Measurements from ENCODE around the gene NCBP2.

Gene NCBP2

GRCh38 chr3:196942226-196942914 is at the start of gene NCBP2:
TSS of gene NCBP2 (minus strand) at chr3:196942528. CDS start at chr3:196942503, 25 bp downstream.
- peak; percentile 99 for DNase-seq

- DNase-seq, result no peak
These were observed 49.5 kb upstream of the NCBP2 start for GRCh38 chr3:196991581-196992460.

GRCh38 chr3:196990601-196991007 is 48.3 kb upstream of the NCBP2 start:
- DNase-seq, result no peak

- DNase-seq, result peak; percentile 55
These were observed 47.5 kb upstream of the NCBP2 start for GRCh38 chr3:196989721-196990262.

GRCh38 chr3:196988241-196989029 is 46.1 kb upstream of the NCBP2 start:
- DNase-seq, result no peak

GRCh38 chr3:196987022-196987421 is 44.7 kb upstream of the NCBP2 start:
- no peak for DNase-seq

- DNase-seq, result no peak
These were observed 43.9 kb upstream of the NCBP2 start for GRCh38 chr3:196985954-196986885.

GRCh38 chr3:196985298-196985697 is 43.0 kb upstream of the NCBP2 start:
- DNase-seq, result no peak

- no peak for DNase-seq
These were observed 40.9 kb upstream of the NCBP2 start for GRCh38 chr3:196983186-196983585.

GRCh38 chr3:196981657-196982056 is 39.3 kb upstream of the NCBP2 start:
- DNase-seq, result no peak

- DNase-seq, result no peak
These were observed 37.2 kb upstream of the NCBP2 start for GRCh38 chr3:196979545-196979944.

GRCh38 chr3:196976941-196977340 is 34.6 kb upstream of the NCBP2 start:
- DNase-seq, result no peak

- DNase-seq, result no peak
These were observed 33.0 kb upstream of the NCBP2 start for GRCh38 chr3:196975349-196975748.

GRCh38 chr3:196974661-196975060 is 32.3 kb upstream of the NCBP2 start:
- DNase-seq, result no peak

- no peak for DNase-seq
These were observed 28.9 kb upstream of the NCBP2 start for GRCh38 chr3:196971094-196971698.

- no peak for DNase-seq
These were observed 28.3 kb upstream of the NCBP2 start for GRCh38 chr3:196970547-196971093.

- peak; percentile 55 for DNase-seq
These were observed 27.6 kb upstream of the NCBP2 start for GRCh38 chr3:196969660-196970546.

- no peak for DNase-seq
These were observed 26.9 kb upstream of the NCBP2 start for GRCh38 chr3:196969134-196969659.

GRCh38 chr3:196968233-196969133 is 26.2 kb upstream of the NCBP2 start, which contains the start of gene PIGZ:
TSS of gene PIGZ (minus strand) at chr3:196968833. CDS start at chr3:196952031, 16,802 bp downstream.
- DNase-seq, result peak; percentile 38

All from NCI-H2171 (cell line).